Prostate gland (tissue), 2 donors: Measurements from ENCODE around the gene EID2. TPM values are rescaled to one million over a fixed set of nuclear protein-coding genes. Genes with fewer than 3 reads are reported as not detected.

Experiments used
- DNase-seq: peaks from one replicate; pipeline ENCODE4 v3.0.0-alpha.2; 2019; ENCODE audit warnings: low spot score
- H3K27ac ChIP-seq, 2 donors: fragments of 200-600 bp; sonication (generic); 2 replicates each; pipeline ENCODE4 v1.5.1; 2017 to 2019
- H3K27me3 ChIP-seq: fragments of 200-600 bp; sonication (generic); replicated peaks from 2 replicates; pipeline ENCODE4 v1.5.1; 2019; ENCODE audit not compliant: insufficient read depth
- H3K36me3 ChIP-seq, 2 donors: fragments of 200-600 bp; sonication (generic); 1 replicate in 1 of 2; 2 replicates in 1 of 2; pipeline versions ENCODE4 v1.5.1 to v1.8.1; 2017 to 2019
- H3K4me1 ChIP-seq: fragments of 200-600 bp; sonication (generic); replicated peaks from 2 replicates; pipeline ENCODE4 v1.5.1; 2019
- H3K4me3 ChIP-seq, 2 donors: fragments of 200-600 bp; sonication (generic); 2 replicates each; pipeline ENCODE4 v1.5.1; 2017 to 2019
- H3K9me3 ChIP-seq: fragments of 200-600 bp; sonication (generic); 2 replicates; pipeline ENCODE4 v1.5.1; 2017
- CTCF ChIP-seq, 4 experiments: fragments of 200-600 bp in 2 of 4; fragments of 450-650 bp in 2 of 4; sonication (generic) in 2 of 4; IDR thresholded peaks; 1 replicate in 3 of 4; 2 replicates in 1 of 4; pipeline ENCODE4 v1.5.1; 2016 to 2019; ENCODE audit warnings: antibody characterized with exemption in 4 of 4, mild to moderate bottlenecking in 2 of 4, moderate library complexity in 2 of 4
- POLR2A ChIP-seq: fragments of 450-650 bp; IDR thresholded peaks from one replicate; pipeline ENCODE4 v1.6.1; 2016; ENCODE audit warnings: antibody characterized with exemption, mild to moderate bottlenecking
- POLR2AphosphoS5 ChIP-seq: sonication (generic); formaldehyde crosslinking; IDR thresholded peaks from one replicate; pipeline ENCODE4 v1.6.1; 2017; ENCODE audit warnings: antibody characterized with exemption
- WGBS: methylation state at CpG from one replicate; pipeline ENCODE4 v1.1.5; 2018; 5-methylcytosine and 5-hydroxymethylcytosine counted together
- intact Hi-C: fragments of 100-400 bp; cut with DNase I; formaldehyde crosslinking; loops from one replicate; pipeline ENCODE4 v1.14.2; 2022
- small RNA-seq, 2 donors: library from RNA; depleted of rRNA; stranded (forward); fragments of <200 nt; gene quantifications; one replicate each; pipeline ENCODE3, GENCODE V24; 2016
- total RNA-seq, 2 donors: library from RNA; depleted of rRNA; stranded (reverse); fragments of >200 nt; gene quantifications; one replicate each; pipeline ENCODE4 v1.1.0, GENCODE V29; 2016

The EID2 gene
- total RNA-seq, 2 donors from 2014 or later = 21.1 to 25.3 TPM

DNA sequence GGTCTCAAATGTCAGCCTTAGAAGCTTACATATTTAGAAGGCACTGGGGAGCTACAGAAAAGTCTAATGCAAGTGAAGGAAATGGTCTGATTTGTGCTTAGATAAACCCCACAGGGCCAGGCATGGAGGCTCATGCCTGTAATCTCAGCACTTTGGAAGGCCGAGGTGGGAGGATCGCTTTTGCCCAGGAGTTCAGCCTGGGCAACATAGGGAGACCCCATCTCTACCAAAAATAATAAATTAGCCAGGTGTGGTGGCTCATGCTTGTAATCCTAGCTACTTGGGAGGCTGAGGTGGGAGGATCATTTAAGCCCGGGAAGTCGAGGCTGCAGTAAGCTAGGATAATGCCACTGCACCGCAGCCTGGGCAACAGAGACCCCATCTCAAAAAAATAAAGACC lies 43.9 kb downstream of the EID2 start:
- Histone ChIP-seq H3K4me1 (no peaks in the 10 kb centered on the region), H3K4me3 (no peak overlapping the region), H3K27me3 (peaks cover 6% of the 10 kb centered on the region), H3K36me3 (no peaks in the 10 kb centered on the region), H3K9me3 (no peaks in the 10 kb centered on the region), H3K27ac (no peak overlapping the region)
- DNase-seq = no peak
- intact Hi-C loops = no loop called here
- no peak for TF ChIP-seq POLR2AphosphoS5
- no peak for TF ChIP-seq POLR2A
- TF ChIP-seq CTCF (IDR thresholded peaks at IDR 0.05) = no peak
- 79% methylated on average over 5 of the region's 5 CpGs for WGBS

- H3K27me3 ChIP-seq = peaks cover 6% of the 10 kb centered on the region
- 78% methylated on average over 5 of the region's 5 CpGs for WGBS
- no peaks in the 10 kb centered on the region for H3K36me3 ChIP-seq
- TF ChIP-seq POLR2A = no peak
- no peak overlapping the region for H3K27ac ChIP-seq
- H3K4me3 ChIP-seq = no peak overlapping the region
- no peaks in the 10 kb centered on the region for H3K4me1 ChIP-seq
- intact Hi-C loops = no loop called here
- no peaks in the 10 kb centered on the region for H3K9me3 ChIP-seq
- DNase-seq = no peak
These were observed 45.3 kb downstream of the EID2 start for GRCh38 chr19:39494661-39495060.

- H3K36me3 ChIP-seq = peaks cover 8 to 9% of the 10 kb centered on the region in 2 donors
- H3K27me3 ChIP-seq = no peaks in the 10 kb centered on the region
- H3K27ac ChIP-seq = no peak overlapping the region
- WGBS = 82% methylated on average over 3 of the region's 3 CpGs
- no peaks in the 10 kb centered on the region for H3K9me3 ChIP-seq
- intact Hi-C loops = no loop called here
- TF ChIP-seq POLR2AphosphoS5 (no peak), POLR2A (no peak), CTCF (IDR thresholded peaks at IDR 0.05) (no peak)
- no peak for DNase-seq
- no peak overlapping the region for H3K4me3 ChIP-seq
- H3K4me1 ChIP-seq = no peaks in the 10 kb centered on the region
These were observed 47.2 kb downstream of the EID2 start for GRCh38 chr19:39492788-39493187.

GRCh38 chr19:39492225-39492624 lies 47.7 kb downstream of the EID2 start:
- Histone ChIP-seq H3K9me3 (no peaks in the 10 kb centered on the region), H3K36me3 (peaks cover 8 to 9% of the 10 kb centered on the region in 2 donors), H3K4me1 (no peaks in the 10 kb centered on the region), H3K27me3 (no peaks in the 10 kb centered on the region), H3K4me3 (no peak overlapping the region), H3K27ac (no peak overlapping the region)
- whole genome bisulfite sequencing = 93% methylated on average over 6 of the region's 6 CpGs
- no peak for TF ChIP-seq CTCF (IDR thresholded peaks at IDR 0.05)
- intact Hi-C loops = no loop called here
- no peak for DNase-seq

DNA sequence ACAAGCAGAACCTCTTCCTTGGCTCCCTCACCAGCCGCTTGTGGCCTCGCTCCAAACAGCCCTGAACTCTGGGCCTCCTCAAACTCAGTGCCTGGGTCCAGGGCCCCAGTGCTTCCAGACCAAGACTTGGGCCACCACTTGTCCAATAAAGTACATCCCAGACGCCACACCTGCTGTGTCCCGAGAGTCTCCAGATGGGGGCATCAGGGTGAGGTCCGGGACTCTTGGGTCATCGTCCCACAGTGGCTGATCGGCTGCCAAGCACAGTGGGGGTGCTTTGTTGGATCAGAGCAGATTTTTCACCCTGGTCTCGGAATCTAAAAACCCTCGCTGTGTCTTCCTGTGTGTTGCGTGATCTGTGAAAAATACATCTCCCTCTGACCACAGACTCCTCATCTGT lies 50.2 kb downstream of the EID2 start:
- H3K27ac ChIP-seq = no peak overlapping the region
- no peak for TF ChIP-seq POLR2AphosphoS5
- TF ChIP-seq CTCF (IDR thresholded peaks at IDR 0.05) = no peak
- no peak for TF ChIP-seq POLR2A
- no peak for DNase-seq
- intact Hi-C loops = no loop called here
- H3K4me3 ChIP-seq = no peak overlapping the region
- no peaks in the 10 kb centered on the region for H3K27me3 ChIP-seq
- H3K9me3 ChIP-seq = no peaks in the 10 kb centered on the region
- H3K4me1 ChIP-seq = no peaks in the 10 kb centered on the region
- peaks cover 8 to 9% of the 10 kb centered on the region in 2 donors for H3K36me3 ChIP-seq
- 79% methylated on average over 10 of the region's 10 CpGs for WGBS

Small RNAs within 50 kb of the gene (small RNA-seq; reads per million reads assigned to genes)
- gene RPS29P24 = 0 reads per million in 2 donors

Other genes with a start within 250 kb of the EID2 start
- not detected for gene IFNL1, start 243.8 kb downstream of the EID2 start, total RNA-seq
- gene LRFN1, start 219.3 kb downstream of the EID2 start, total RNA-seq = 1 to 10 TPM; 4.2 to 5.6 TPM
- 10 to 100 TPM in 1 of 2 donors, 1 to 10 TPM in 1; 1.5 to 10.2 TPM for gene GMFG, start 204.1 kb downstream of the EID2 start, total RNA-seq
- gene SAMD4B, start 197.7 kb downstream of the EID2 start, total RNA-seq = 100 to 1,000 TPM; 133 to 227 TPM
- gene PAF1, start 149.1 kb downstream of the EID2 start, total RNA-seq = 10 to 100 TPM; 47.5 to 63.6 TPM
- gene MED29, start 148.8 kb downstream of the EID2 start, total RNA-seq = 10 to 100 TPM; 50.2 to 56.4 TPM
- 100 to 1,000 TPM in 1 of 2 donors, 10 to 100 TPM in 1; 96.5 to 170 TPM for gene ZFP36, start 133.3 kb downstream of the EID2 start, total RNA-seq
- gene PLEKHG2, start 127.5 kb downstream of the EID2 start, total RNA-seq = 10 to 100 TPM; 14.4 to 21.1 TPM
- gene RPS16, start 104.2 kb downstream of the EID2 start, total RNA-seq = 1,000 to 10,000 TPM; 1,162 to 1,716 TPM
- 100 to 1,000 TPM in 1 of 2 donors, 10 to 100 TPM in 1; 79.8 to 246 TPM for gene SUPT5H, start 94.6 kb downstream of the EID2 start, total RNA-seq
- 10 to 100 TPM; 54.1 to 75.5 TPM for gene TIMM50, start 59.3 kb downstream of the EID2 start, total RNA-seq
- gene DLL3, start 41.2 kb downstream of the EID2 start, total RNA-seq = 1 to 10 TPM in 1 of 2 donors, not detected in 1; 6.3 TPM
- gene SELENOV, start 25.0 kb downstream of the EID2 start, total RNA-seq = not detected
- gene EID2B, start 7.3 kb downstream of the EID2 start, total RNA-seq = 1 to 10 TPM; 2.6 to 4.5 TPM
- gene LGALS13, start 62.4 kb upstream of the EID2 start, total RNA-seq = not detected
- not detected for gene LGALS16, start 115.8 kb upstream of the EID2 start, total RNA-seq
- not detected for gene LGALS14, start 164.3 kb upstream of the EID2 start, total RNA-seq
- gene CLC, start 197.9 kb upstream of the EID2 start, total RNA-seq = not detected
- gene LEUTX, start 238.7 kb upstream of the EID2 start, total RNA-seq = not detected